A549 treated with RU486 at 1 μM for 4 hours (cell line): Measurements from ENCODE around the gene MMP3. TPM values are rescaled to one million over a fixed set of nuclear protein-coding genes. Genes with fewer than 3 reads are reported as not detected.

Source experiments
- total RNA-seq: library from RNA; stranded (reverse); fragments of 200-300 nt; extraction: Qiagen RNA extraction; gene quantifications from 5 replicates; pipeline ENCODE4 v1.2.3, GENCODE V29; 2022; ENCODE audit warnings: low read depth

The MMP3 gene
- 0.31 to 0.45 TPM in 2 of 5 replicates, not detected in the others for total RNA-seq

DNA sequence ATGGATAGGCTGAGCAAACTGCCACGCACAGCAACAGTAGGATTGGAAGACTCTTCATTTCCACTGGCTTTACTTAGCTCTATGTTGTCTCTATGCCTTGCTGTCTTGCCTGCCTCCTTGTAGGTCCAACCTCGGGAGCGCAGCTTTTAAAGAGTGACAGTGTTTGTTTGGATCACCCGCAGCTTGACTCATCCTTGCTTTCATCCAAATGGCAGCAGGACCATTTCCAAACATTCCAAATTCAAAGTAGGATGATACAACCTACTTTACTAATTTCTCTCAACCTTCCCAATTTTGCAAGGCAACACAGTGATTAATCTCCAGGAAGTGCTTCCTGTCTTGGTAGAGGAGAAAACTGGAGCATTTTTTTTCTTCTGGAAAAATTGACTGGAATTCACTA, at the start of gene MMP3:
Gene MMP3, minus strand, starts transcription at position 121 of the 400 bp plus-strand sequence. Its CDS starts 63 bp downstream, at position 58.

DNA sequence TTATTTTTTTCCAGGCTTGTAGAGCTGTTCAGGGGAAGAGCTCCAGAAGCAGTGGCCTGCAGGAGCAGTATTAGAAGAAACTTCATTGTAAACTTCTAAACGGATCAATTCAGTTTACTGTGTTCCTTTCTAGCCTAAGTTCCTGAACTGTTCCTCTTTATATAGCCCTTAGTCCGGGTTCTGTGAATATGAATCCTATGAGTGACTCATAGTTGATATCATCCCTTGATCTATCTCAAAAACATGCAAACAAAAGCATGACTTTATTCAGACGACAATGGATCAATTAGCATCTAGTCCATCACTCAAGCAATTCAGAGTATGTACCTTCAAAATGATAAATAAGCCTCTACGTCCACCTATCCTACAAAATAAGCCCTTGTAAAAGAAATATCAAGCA, 31.4 kb upstream of the MMP3 start, which contains the start of gene MMP12:
Gene MMP12, minus strand, starts transcription at position 131 of the 400 bp plus-strand sequence. Its CDS starts 45 bp downstream, at position 86.

DNA sequence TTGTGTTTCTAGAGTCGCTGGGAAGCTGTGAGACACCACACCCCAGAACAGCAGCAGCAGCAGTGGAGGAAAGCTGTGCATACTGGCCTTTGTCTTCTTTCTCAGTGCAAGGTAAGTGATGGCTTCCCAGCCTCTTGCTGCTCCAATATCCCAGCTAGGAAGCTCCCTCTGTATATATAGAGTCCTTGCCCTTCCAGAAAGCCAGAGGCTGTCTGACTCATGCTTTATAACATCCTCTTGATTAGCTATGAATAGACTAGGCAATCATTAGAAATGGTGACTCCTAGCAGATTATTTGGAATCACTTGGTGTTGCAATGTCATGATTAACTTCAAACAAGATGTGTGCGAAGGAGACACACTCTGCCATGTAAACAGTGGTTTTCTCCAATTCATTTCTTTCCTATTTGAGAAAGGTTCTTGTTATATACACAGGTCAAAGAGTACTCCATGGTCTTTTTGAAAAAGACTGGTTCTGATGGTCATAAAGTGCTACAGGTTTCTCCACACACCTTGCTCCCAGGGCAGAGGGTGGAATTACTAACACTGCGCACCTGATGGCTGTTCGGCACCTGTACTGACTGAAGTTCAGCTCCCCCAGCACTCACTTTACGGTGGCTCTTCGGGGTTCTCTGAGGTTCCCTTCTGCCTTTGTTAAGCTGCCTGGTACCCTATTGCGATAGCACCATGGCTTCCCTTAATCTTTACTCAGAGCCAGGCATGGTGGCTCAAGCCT, 45.2 kb downstream of the MMP3 start, which contains the start of gene MMP1:
Gene MMP1, minus strand, starts transcription at position 149 of the 735 bp plus-strand sequence. Its CDS starts 68 bp downstream, at position 81.

Other genes starting within 250 kb of the MMP3 start
- 0.09 TPM in 1 of 5 replicates, not detected in the others for gene MMP20, start 218.3 kb downstream of the MMP3 start, total RNA-seq
- not detected in 5 replicates for gene MMP27, start 137.8 kb downstream of the MMP3 start, total RNA-seq
- not detected in 5 replicates for gene MMP8, start 118.7 kb downstream of the MMP3 start, total RNA-seq
- gene MMP10, start 63.0 kb downstream of the MMP3 start, total RNA-seq, result 1.1 to 2.3 TPM (median 1.5 TPM) in 5 replicates
- gene MMP1, start 45.4 kb downstream of the MMP3 start, total RNA-seq, result 0.71 to 1.4 TPM (median 1.1 TPM) in 5 replicates
- gene MMP12, start 31.4 kb upstream of the MMP3 start, total RNA-seq, result 0.08 TPM in 1 of 5 replicates, not detected in the others
- gene MMP13, start 112.1 kb upstream of the MMP3 start, total RNA-seq, result not detected in 5 replicates
- 50.2 to 76.4 TPM (median 69.5 TPM) in 5 replicates for gene DCUN1D5, start 248.6 kb upstream of the MMP3 start, total RNA-seq